ENCODE results near the gene HMGXB3. TPM values are rescaled to one million over a fixed set of nuclear protein-coding genes. Genes with fewer than 3 reads are reported as not detected.

HMGXB3 gene
- total and polyA plus RNA-seq, 4 donors, result 2.7 to 22.9 (median 11.0) TPM

DNA sequence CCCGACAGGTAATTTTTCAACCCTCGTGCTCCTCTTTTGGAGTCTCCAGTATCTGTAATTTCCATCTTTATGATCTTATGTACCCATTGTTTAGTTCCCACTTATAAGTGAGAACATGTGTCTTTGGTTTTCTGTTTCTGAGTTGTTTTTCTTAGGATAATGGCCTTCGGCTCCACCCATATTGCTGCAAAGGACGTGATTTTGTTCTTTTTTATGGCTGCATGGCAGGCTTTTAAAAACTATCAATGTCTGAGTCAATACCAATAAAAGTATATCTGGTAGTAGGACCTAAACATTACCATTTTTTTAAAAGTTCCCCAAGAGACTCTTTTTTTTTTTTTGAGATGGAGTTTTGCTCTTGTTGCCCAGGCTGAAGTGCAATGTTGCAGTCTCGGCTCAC lies 43.9 kb upstream of the HMGXB3 start:
- Histone ChIP-seq H3K9ac (ENCODE audit: low read depth in 1 of 2, low read length in 2 of 2) (no peak overlapping the region), H3K27ac (ENCODE audit: low read depth in 1 of 2, low read length in 2 of 2) (no peak overlapping the region), H3K27me3 (ENCODE audit: control insufficient read depth in 4 of 4, insufficient read depth in 4 of 4, low read length in 3 of 4) (no peaks in the 10 kb centered on the region), H3K4me1 (ENCODE audit: control insufficient read depth in 4 of 4, insufficient read depth in 4 of 4, low read length in 3 of 4) (peaks cover 0 to 11% (median 6%) of the 10 kb centered on the region in 4 donors), H3K4me3 (ENCODE audit: low read depth in 1 of 3, low read length in 3 of 3) (no peak overlapping the region), H3K9me3 (ENCODE audit: control insufficient read depth in 4 of 4, low read length in 3 of 4) (no peaks in the 10 kb centered on the region), H3K36me3 (ENCODE audit: control insufficient read depth in 4 of 4, insufficient read depth in 3 of 4, low read depth in 1 of 4, low read length in 3 of 4) (no peaks in the 10 kb centered on the region)
- WGBS, result 72% methylated on average over 5 of the region's 5 CpGs
- no peak for TF ChIP-seq SP1 (IDR thresholded peaks at IDR 0.05)
- TF ChIP-seq RXRA (IDR thresholded peaks at IDR 0.05), result no peak
- TF ChIP-seq FOXA2 (IDR thresholded peaks at IDR 0.05), result no peak
- no peak for TF ChIP-seq YY1 (IDR thresholded peaks at IDR 0.05)
- no peak for DNase-seq (ENCODE audit: low spot score)

DNA sequence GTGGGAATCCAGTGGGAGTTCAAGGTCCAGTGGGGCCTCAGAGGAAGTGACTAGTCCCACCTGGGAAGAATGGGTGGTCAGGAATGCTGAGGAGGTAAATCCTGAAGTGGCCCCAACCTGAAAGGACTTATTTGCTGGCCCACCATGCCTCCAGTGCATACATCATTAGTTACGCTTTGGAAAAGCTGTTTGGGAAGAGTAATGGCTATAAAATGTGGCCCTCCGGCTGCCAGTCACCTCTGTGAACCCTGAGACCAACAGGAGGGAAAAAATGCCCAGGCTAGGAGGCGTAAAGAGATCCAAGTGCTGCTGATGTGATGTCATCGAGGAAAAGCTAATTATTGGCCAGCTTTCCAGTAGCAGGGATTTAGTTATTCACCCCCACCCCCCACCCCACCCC lies 42.7 kb upstream of the HMGXB3 start:
- no peaks in the 10 kb centered on the region for H3K27me3 ChIP-seq (ENCODE audit: control insufficient read depth in 4 of 4, insufficient read depth in 4 of 4, low read length in 3 of 4)
- H3K4me3 ChIP-seq (ENCODE audit: low read depth in 1 of 3, low read length in 3 of 3), result no peak overlapping the region
- no peaks in the 10 kb centered on the region for H3K9me3 ChIP-seq (ENCODE audit: control insufficient read depth in 4 of 4, low read length in 3 of 4)
- H3K9ac ChIP-seq (ENCODE audit: low read depth in 1 of 2, low read length in 2 of 2), result no peak overlapping the region
- 93% methylated on average over 4 of the region's 4 CpGs for WGBS
- no peak overlapping the region for H3K27ac ChIP-seq (ENCODE audit: low read depth in 1 of 2, low read length in 2 of 2)
- H3K36me3 ChIP-seq (ENCODE audit: control insufficient read depth in 4 of 4, insufficient read depth in 3 of 4, low read depth in 1 of 4, low read length in 3 of 4), result no peaks in the 10 kb centered on the region
- DNase-seq (ENCODE audit: low spot score), result no peak
- peaks cover 0 to 11% (median 6%) of the 10 kb centered on the region in 4 donors for H3K4me1 ChIP-seq (ENCODE audit: control insufficient read depth in 4 of 4, insufficient read depth in 4 of 4, low read length in 3 of 4)
- TF ChIP-seq RXRA (IDR thresholded peaks at IDR 0.05), result no peak
- TF ChIP-seq ATF3 (IDR thresholded peaks at IDR 0.05), result no peak
- TF ChIP-seq HNF4A (conservative IDR thresholded peaks at IDR 0.05), result no peak
- no peak for TF ChIP-seq NR2F2 (IDR thresholded peaks at IDR 0.05)
- TF ChIP-seq, protein P1, sequence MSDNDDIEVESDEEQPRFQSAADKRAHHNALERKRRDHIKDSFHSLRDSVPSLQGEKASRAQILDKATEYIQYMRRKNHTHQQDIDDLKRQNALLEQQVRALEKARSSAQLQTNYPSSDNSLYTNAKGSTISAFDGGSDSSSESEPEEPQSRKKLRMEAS (IDR thresholded peaks at IDR 0.05), result no peak
- TF ChIP-seq ZBTB33 (IDR thresholded peaks at IDR 0.05), result no peak
- TF ChIP-seq EGR1 (IDR thresholded peaks at IDR 0.05; ENCODE audit: low read depth in 2 of 2), result no peak
- no peak for TF ChIP-seq SP1 (IDR thresholded peaks at IDR 0.05)
- TF ChIP-seq CTCF (IDR thresholded peaks at IDR 0.05; ENCODE audit: low read depth, low read length, missing input control), result no peak
- no peak for TF ChIP-seq JUND (IDR thresholded peaks at IDR 0.05)
- TF ChIP-seq HNF4G (IDR thresholded peaks at IDR 0.05), result no peak
- TF ChIP-seq GABPA (IDR thresholded peaks at IDR 0.05 in 1 of 2, conservative IDR thresholded peaks at IDR 0.05 in 1 of 2), result no peak
- TF ChIP-seq RAD21 (IDR thresholded peaks at IDR 0.05), result no peak
- no peak for TF ChIP-seq FOXA2 (IDR thresholded peaks at IDR 0.05)
- no peak for TF ChIP-seq REST (IDR thresholded peaks at IDR 0.05)
- no peak for TF ChIP-seq TAF1 (conservative IDR thresholded peaks at IDR 0.05)
- no peak for TF ChIP-seq YY1 (IDR thresholded peaks at IDR 0.05)
- no peak for TF ChIP-seq FOXA1 (IDR thresholded peaks at IDR 0.05)
